GM18517 (cell line): ENCODE data around the gene GPR62.

Experiments used
- ATAC-seq: cut with Tn5 transposase; IDR thresholded peaks from one replicate; pipeline ENCODE4 v1.9.1; 2021; ENCODE audit warnings: mild to moderate bottlenecking, moderate library complexity; ENCODE audit not compliant: unreplicated experiment

GPR62 gene

DNA sequence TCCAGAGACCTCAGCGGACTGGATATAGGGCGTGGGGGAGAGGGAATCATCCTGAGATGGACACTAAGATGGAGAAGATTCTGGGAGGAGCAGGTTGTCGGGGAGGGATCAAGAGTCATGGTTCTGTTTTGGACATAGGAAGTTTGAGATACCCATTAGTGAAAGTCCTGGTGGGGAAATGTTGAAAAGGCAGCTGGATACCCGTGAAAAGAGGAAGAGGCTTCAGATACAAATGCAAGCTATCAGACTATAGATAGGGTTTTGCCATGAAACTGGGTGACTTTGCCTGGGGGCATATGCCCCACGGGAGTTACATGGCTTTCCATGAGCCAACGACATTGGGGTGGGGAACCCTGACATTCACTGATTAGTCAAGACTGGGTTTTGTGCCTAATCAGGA, 1.1 kb upstream of the GPR62 start:
- no peak for ATAC-seq

DNA sequence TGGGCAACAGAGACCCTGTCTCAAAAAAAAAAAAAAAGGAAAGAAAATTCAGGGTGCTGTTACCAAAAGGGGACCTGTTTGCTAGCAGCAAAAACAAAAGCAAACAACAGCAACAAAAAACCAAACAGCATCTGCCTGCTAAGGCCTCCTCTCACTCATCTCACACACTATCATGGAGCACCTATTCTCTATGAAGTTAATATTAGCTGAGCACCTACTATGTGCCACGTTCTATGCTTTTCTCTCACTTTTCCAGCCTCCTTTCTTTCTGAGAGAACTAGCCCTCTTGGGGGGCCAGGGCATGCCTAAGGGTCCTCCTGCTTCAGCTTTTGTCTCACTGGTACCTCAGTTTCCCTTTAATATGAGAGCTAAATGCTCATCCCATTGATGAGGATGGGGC, 468 bp upstream of the GPR62 start:
- no peak for ATAC-seq

DNA sequence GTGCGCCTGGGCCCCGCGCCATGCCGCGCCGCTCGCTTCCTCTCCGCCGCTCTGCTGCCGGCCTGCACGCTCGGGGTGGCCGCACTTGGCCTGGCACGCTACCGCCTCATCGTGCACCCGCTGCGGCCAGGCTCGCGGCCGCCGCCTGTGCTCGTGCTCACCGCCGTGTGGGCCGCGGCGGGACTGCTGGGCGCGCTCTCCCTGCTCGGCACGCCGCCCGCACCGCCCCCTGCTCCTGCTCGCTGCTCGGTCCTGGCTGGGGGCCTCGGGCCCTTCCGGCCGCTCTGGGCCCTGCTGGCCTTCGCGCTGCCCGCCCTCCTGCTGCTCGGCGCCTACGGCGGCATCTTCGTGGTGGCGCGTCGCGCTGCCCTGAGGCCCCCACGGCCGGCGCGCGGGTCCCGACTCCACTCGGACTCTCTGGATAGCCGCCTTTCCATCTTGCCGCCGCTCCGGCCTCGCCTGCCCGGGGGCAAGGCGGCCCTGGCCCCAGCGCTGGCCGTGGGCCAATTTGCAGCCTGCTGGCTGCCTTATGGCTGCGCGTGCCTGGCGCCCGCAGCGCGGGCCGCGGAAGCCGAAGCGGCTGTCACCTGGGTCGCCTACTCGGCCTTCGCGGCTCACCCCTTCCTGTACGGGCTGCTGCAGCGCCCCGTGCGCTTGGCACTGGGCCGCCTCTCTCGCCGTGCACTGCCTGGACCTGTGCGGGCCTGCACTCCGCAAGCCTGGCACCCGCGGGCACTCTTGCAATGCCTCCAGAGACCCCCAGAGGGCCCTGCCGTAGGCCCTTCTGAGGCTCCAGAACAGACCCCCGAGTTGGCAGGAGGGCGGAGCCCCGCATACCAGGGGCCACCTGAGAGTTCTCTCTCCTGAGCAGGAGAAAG, 951 bp downstream of the GPR62 start:
- ATAC-seq: no peak

DNA sequence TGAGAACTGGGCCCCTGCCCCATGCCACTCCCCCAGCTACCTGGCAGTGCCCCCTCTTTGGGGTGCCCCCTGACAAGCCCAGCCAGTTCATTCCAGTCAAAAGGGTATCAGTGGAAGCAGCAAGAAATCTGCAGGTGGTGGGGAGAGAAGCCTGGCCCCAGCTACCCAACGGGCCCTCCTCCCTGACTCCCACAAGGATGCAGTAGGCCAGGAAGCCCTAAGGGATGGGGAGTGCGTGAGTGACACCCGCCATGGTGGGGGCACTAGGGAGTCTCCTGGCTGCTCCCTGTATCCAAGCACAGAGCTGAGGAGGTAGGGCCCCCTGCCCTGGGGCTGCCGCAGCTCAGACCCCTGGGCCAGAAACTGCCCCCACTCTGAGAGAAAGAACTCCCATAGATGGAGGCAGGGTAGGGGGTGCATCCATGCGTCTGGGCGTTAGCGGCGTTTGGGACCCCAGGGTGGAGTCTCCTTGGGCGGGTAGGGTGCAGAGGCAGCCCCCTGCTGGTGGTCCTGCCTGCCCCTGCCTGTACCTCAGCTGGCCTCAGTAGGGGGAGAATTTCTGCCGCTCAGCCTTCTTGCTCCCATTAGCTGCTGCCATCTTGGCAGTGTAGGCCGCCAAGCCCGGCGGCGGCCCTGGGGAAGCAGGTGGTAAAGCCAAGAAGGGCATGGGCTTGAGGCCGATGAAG, 2.5 kb downstream of the GPR62 start:
- ATAC-seq: no peak

DNA sequence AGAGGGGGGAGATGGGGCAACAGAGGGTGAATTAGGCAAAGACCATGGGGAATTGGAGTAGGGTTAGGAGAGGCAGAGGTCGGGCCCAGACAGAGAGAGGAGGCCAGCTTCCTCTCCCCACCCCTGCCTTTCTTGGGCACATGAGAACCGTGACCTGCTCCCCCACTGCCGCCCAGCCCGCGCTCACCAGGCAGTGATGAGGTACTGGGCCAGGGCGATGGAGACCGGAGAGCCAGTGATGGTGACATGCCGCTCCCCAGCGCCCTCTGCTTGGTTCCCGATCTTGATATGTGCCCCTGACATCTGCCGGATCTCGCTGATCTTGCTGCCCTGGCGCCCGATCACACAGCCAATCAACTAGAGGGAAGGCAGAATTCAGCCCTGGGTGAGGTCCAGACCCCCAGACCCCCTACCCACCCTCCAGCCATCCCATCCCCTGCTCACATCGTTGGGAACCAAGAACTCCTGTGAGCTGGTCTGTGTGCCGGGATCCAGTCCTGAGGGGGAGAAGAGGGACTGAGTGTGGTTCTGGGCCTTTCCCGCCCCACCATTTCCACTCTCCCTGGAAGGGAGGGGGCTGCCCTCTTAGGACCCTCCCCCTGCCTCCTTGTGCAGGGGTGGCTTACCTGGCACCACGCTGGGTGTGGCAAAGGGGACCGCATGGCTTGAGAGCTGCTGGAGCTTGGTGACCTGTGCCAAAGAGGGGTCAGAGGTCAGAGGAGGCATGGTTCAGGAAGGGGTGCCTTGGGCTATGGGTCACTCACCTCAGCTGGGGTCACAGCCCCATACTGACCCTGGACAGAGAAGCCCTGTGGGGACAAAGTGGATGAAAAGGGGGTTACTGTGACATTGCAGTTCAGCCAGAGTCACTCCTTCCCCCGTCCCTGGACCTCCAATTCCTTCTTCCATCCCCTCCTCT, 3.7 kb downstream of the GPR62 start:
- ATAC-seq: no peak

DNA sequence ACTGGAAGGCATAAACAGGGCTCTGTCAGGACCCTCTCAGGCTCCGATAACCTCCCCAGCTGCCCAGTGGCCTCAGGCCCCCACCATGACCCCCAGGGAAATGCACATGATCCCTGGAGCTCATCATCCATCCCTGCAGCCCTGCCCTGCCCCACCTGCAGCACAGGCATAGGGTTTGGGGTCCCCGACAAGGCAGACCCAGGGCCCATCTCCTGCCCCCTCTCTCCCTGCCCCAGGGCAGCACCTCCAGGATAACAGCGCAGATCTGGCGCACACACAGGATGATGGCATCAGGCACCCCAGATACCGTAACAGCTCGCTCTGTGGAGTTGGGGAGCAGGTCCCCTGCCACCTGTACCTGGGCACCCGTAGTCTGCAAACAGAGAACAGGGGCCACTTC, 4.5 kb downstream of the GPR62 start:
- no peak for ATAC-seq

DNA sequence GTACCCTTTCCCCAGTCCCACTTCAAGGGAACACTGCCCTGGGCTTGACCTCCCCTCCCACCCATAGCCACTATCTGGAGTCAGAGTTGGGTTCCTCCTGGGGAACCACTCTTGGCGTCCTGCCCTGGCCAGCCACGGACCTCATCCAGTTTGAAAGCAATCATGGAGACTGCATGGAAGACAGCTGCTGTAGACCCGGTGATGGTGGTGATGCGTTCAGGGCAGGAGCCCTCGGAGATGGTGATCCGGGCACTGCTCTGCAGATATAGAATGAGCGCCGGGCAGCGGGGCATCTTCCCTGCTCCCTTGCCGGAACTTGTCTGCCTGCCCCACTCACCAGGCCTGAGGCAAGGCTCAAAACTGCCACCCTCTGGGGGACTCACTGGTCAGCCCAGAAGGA, 5.2 kb downstream of the GPR62 start:
- ATAC-seq: no peak

DNA sequence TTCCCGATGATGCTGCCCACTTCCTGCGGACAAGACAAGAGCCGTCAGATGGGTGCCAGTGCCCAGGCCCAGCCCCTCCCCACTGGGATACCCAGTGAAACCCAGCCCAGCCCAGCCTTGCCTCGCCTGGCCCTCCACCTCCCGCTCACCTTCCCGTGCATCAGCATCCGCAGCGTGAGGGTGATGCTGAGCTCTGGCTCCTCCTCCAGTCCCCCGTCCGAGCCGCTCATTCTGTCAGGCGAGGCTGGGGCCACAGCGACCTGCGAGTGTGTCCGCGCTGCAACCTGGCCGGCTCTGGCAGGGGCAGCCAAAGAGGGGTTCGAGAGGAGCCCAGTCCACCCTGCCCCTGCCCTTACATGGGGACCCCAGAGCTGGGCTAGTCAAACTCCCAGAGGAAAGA, 5.8 kb downstream of the GPR62 start:
- no peak for ATAC-seq

DNA sequence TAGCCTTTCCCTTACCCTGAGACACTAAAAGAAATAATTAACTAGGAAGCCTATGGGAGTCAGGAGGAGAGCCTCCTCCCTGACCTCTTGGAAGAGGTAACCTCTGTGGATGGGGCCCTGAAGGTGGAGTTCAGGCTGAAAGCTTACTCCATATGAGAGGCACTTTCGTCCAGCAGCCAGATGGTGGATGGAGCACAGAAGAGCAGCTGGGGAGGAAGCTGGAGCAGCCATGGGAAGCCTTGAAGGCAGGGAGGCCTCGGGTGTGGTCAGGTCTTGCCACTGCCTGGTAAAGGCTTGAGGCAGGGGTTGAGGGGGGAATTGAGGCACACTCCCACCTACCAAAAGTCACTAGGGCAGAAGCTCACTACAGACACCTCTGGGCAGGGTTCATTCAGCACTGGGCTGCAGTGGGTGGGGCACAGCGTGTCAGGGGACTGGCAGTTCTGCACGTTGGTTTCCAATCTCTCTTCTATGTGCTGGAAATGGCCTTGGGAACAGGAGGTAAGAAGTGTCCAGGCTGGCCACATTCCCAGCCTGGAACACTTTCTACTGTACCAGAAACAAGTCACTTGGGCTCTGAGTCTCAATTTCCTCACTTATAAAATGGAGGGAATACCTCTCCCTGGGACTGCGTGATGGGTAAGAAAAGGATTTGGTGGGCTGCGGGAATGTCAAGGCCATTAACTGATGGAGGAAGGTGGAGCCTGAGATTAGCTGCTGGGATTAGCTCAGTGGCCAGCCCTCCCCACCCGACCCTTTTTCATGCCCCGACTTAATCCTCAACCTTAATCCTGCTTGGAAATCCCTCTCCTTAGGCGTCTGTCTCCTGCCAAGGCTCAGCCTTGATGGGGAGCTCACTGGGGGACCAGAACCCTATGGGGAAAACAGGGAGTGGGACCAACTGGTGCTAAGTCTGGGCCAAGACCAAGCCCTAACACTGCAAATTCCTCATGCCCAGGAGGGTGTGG, 6.7 kb downstream of the GPR62 start:
- ATAC-seq: no peak

DNA sequence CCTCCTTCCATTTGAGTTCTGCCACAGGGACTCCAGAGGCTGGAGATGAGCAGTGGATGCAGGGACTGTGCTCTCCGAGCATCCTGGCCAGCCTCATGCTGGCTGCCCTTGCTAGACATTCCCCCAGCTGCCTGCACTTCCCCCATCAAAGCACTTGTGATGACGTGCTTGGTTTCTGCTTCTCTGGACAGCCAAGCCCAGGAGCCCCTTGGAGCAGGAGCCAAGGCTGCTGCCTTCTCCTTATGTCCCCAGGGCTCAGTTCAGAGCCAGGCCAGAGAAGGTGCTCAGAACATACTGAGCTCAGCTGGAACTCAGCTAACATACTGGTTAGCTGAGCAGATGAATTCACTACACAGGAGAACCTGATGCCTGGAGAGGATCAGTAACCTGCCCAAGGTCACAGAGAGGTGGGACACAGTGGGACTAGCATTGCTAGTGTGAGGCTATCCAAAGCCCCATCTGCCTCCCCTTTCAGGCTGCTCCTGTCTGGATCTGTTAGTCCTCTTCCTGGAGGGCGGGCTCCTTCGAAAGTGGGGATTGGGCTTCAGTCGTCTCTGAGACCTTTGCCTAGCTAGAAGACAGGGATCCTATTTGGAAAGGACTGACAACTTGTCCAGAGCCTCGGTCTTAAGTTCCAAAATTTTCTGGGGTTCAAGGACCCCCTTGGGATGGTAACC, 7.8 kb downstream of the GPR62 start:
- ATAC-seq: no peak

DNA sequence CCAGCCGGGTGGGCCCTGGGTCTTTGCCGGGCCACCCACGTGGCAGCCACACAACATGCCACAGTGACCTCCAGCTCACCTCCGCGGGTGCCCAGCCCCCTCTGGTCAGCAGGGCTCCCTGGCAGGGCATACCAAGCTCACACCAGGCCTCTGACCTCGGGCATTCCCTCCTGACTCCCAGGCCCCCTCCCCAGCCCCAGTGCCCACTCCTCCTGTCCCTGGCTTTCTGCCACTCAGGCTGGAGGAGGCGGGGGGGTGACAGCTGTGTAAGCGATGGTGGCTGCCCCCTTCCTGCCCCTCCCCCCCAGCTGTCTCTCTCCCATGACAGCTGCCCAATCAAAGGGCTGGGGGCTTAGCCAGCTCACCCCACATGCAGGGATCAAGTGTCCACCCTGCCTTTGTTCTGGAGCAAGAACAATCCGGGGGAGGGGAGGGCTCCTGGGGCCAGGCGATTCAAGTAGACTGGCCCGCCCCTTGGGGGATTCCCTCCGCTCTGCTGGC, 8.8 kb downstream of the GPR62 start:
- no peak for ATAC-seq

DNA sequence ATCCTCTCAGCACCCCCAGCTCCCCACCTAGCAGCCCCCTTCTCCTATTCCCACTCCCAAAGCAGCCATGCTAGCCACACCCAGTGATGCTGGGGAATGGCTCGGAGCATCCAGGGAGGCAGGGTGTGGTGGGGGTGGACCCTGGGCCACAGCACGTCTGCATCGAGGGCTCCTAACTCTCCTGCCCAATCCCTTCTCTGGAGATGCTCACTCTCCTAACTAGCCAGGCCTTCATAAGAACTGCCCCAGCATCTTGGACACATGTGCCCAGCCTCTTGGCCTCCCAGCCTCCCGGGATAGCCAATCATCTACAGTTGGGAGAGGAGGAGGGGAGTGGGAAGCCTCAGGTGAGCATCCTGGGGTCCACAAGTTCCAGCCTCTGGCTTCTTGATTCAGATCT, 9.3 kb downstream of the GPR62 start:
- no peak for ATAC-seq

DNA sequence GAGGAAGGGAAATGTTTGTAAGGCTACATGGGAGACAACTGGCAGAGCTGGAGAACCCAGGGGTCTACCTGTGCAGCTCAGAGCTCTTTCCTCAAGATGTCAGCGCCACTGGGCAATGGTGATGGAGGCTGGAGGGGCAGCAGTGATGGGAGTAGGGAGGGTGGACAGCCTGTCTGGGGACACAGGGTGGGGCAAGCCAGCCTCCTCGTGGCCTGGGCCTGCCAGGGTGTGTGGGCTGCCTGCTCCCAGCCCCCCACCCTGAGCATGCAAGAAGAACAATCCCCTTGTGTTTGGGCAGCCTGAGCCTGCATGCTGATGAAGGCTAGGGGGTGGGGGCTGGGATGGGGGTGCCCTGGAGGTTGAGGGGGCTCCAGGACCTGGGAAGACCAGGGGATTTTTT, 10.8 kb downstream of the GPR62 start:
- no peak for ATAC-seq

DNA sequence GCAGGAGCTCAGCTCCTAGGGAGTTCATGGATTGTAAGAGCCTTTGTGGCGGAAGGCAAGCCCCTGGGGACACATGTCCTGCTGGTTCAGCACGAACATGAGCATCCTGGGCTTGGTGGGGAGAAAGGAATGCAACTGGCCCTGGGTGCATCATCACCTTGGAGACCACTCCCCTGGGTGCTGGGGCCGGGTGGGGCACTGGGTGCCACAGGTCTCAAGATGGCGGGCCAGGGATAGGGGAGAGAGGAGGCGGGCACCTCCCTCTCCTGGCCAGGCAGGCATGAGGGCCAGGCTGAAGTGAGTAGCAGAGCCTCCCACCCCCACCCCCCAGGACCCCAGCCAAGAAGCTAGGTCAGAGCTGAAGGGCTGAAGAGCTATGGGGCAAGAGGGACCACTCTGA, 11.3 kb downstream of the GPR62 start:
- ATAC-seq: no peak

DNA sequence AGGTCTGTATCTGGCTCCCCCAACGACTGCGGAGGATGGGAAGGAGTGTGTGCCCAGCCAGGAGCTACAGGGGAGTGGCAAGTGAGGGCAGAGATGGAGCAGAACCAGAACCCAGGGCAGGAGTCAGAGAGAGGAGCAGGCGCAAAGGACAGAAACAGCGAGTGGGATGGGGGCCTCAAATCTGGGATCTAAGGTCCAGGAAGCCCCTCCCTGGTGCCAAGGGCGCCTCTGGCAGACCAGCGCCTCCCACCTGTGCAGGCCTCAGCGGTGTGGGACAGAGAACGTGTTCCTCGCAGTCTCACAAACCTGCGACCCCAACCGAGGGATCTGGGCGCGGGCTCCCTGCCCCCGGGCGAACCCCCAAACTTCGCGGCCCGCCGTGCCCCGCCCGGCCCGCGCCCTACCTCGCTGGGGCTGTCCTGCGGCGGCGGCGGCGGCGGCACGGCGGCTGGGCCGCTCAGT, 11.8 kb downstream of the GPR62 start:
- ATAC-seq: no peak

DNA sequence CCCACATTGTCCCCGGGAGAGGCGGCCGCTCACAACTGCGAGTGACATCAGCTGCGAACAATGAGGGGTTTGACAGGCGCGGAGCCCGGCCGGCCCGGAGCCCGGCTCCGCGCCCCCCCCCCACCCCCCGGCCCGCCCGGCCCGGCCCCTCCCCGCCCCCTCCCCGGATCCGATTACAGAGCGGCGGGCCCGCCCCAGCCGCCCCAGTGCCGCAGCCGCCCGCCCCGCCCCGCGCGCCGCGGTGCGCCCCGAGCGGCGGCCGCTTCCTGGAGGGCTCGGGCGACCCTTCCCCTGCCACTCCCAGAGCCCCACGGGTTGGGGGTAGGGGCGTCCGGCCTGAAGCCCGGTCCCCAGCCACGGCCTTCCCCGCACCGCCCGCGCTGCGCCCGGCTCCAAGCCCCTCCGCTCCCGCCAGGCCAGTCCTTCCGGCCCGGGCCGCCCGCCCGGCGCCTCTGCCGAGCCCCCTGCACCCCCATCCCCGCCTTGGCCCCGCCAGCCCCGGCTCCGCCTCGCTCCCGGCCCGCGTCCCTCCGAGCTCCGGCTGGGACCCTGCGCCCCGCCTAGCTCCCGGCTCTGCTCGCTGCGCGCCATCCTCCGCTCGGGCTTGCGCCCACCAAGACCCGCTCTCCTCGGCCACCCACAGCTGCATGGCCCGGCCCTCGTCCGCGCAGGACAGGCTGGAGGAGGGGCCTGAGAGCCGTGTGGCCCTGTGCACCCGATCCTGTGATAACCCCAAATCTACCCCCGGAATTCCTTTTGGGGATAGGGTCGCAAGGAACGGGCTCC, 12.4 kb downstream of the GPR62 start, which contains the start of gene PCBP4:
Gene PCBP4, minus strand, starts transcription at position 71 of the 786 bp plus-strand sequence. CDS start 6,214 bp downstream, outside the sequence.
- no peak for ATAC-seq

DNA sequence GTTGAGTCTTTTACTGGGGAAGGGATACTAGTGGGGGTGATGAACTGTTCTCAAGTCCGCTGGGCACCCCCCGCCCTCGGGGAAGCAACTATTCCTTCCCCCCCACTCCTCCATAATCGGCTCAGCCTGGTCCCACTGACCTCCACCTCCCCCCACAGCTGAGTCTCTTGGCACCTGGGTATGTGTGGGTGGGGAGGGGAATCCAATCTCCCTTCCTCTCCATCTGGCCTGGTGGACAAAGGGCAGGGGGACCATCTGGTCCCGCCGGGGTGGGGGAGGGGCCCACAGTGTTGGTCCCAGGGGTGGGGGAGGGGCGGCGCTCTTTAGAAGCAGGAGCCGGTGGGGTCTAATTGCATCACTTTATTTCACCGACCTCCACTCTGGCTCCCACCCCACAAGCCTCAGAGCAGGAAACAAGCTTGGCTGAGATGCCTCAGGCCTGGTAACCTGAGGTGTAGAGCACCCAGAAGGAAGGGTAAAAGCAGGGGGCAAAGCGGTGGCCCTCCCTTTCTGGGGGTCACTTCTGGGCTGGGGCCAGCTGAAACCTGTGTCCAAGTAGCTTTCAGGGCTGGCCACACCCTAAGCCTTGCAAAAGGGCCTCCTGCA, 13.1 kb downstream of the GPR62 start:
- ATAC-seq: no peak
